ENCODE data around the gene ANGPTL4. TPM values are rescaled to one million over a fixed set of nuclear protein-coding genes. Genes with fewer than 3 reads are reported as not detected.

The ANGPTL4 gene
- total and polyA plus RNA-seq, 9 of the 15 experiments (the other 6 are each of a cell fraction or from before 2014, with no cell fraction given) = 0.05 to 0.77 (median 0.22) TPM; not detected in 4

DNA sequence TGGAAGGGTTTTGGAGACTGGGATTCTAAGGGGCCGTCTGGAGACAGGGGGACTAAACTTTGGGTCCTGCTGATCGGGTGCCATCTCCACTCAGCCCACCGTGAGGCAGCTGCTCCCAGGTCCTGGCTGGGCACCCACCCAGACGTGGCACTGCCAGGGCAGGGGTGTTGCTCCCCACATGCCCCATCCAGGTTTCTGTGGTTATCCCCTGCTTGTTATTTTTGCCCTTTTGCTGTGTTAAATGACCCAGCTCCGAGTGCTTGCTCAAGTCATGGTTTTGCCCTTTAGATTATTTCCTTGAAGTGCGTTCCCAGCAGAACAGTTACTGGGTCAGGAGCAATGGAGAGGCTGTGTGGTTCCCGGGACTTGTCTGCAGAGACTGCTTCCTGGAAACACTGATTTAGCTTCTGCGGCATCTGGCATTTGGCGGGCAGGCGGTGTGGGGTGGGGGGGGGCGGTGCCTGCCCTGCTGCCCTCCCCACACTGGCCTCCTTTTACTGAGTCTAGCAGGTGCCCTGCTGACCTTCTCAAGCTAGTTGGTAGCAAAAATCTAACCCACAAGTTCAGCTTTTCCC is 28.1 kb downstream of the ANGPTL4 start:
- Histone ChIP-seq H3K4me1 (replicated peaks in 1 of 2; ENCODE audit: control insufficient read depth in 2 of 2, insufficient read depth in 2 of 2, low read length in 2 of 2) (peaks cover 25 to 53% of the 10 kb centered on the region in 2 experiments; a peak in 4 of 5 replicates), H3K4me3 (no peak overlapping the region), H4K20me1 (replicated peaks; ENCODE audit: control insufficient read depth, insufficient read depth, low read length) (peaks cover 35% of the 10 kb centered on the region), H3K9me1 (ENCODE audit: control insufficient read depth, insufficient read depth, low read length) (peaks cover 5% of the 10 kb centered on the region), H3K36me3 (ENCODE audit: control insufficient read depth, insufficient read depth, low read length) (0 out of 3 replicates have a peak, but pooled peaks cover 4% of the 10 kb centered on the region), H3K4me2 (ENCODE audit: insufficient read depth, low read length) (no peak overlapping the region), H3K9me3 (replicated peaks; ENCODE audit: control insufficient read depth, insufficient read depth, low read depth, low read length) (no peaks in the 10 kb centered on the region), H3K27ac (ENCODE audit: extremely low read depth, low read depth, low read length) (no peak overlapping the region), H2AFZ (ENCODE audit: low read depth, low read length) (no peak overlapping the region), H3K27me3 (ENCODE audit: control insufficient read depth in 2 of 2, insufficient read depth in 2 of 2, low read length in 2 of 2) (no peaks in the 10 kb centered on the region), H3K79me2 (ENCODE audit: control insufficient read depth, insufficient read depth, low read length) (peaks cover 53% of the 10 kb centered on the region), H3K9ac (ENCODE audit: insufficient read depth in 1 of 2, low read depth in 2 of 2, low read length in 2 of 2) (peak overlapping the region in 1 of 2 experiments; percentile 70; a peak in 2 of 4 replicates)
- no peak for ATAC-seq
- no TSS peak for BruUV-seq (replicated peaks)
- in situ Hi-C loops (cut with MboI) = no loop called here
- TF ChIP-seq KDM5B (IDR thresholded peaks at IDR 0.05; ENCODE audit: insufficient replicate concordance, low read depth, low read length) (no peak), KLF10 (CRISPR knock-in tag; IDR thresholded peaks at IDR 0.05) (no peak), RBFOX2 (IDR thresholded peaks at IDR 0.05; ENCODE audit: low read depth, low read length) (0 out of 2 replicates have a peak, but pooled peaks have one; percentile 24), U2AF2 (optimal IDR thresholded peaks at IDR 0.05; ENCODE audit: low read depth, low read length) (no peak)
- TF ChIP-seq, protein P1, sequence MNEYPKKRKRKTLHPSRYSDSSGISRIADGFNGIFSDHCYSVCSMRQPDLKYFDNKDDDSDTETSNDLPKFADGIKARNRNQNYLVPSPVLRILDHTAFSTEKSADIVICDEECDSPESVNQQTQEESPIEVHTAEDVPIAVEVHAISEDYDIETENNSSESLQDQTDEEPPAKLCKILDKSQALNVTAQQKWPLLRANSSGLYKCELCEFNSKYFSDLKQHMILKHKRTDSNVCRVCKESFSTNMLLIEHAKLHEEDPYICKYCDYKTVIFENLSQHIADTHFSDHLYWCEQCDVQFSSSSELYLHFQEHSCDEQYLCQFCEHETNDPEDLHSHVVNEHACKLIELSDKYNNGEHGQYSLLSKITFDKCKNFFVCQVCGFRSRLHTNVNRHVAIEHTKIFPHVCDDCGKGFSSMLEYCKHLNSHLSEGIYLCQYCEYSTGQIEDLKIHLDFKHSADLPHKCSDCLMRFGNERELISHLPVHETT (CRISPR knock-in tag; conservative IDR thresholded peaks at IDR 0.05 in 1 of 2, IDR thresholded peaks at IDR 0.05 in 1 of 2) = no peak
- TF ChIP-seq, protein P2, sequence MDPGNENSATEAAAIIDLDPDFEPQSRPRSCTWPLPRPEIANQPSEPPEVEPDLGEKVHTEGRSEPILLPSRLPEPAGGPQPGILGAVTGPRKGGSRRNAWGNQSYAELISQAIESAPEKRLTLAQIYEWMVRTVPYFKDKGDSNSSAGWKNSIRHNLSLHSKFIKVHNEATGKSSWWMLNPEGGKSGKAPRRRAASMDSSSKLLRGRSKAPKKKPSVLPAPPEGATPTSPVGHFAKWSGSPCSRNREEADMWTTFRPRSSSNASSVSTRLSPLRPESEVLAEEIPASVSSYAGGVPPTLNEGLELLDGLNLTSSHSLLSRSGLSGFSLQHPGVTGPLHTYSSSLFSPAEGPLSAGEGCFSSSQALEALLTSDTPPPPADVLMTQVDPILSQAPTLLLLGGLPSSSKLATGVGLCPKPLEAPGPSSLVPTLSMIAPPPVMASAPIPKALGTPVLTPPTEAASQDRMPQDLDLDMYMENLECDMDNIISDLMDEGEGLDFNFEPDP (CRISPR knock-in tag; IDR thresholded peaks at IDR 0.05) = no peak
- POLR2A ChIA-PET = interaction anchor here (0.6 to 1.7 kb wide), 7 partner anchors 13 to 71 kb away, joined by 3 to 4 read pairs (median 3); partner anchors contain the start of gene NDUFA7
- WGBS (ENCODE audit: insufficient coverage, low coverage, missing lambda C conversion rate) = 49% methylated on average over 7 of the region's 11 CpGs
- no peak for DNase-seq (ENCODE audit: extremely low read depth in 1 of 4, low spot score in 3 of 4)
- FAIRE-seq = no peak
- intact Hi-C loops (cut with micrococcal nuclease) = no loop called here
- CTCF ChIA-PET (ENCODE audit: low intra/inter-chr PET ratio) = no interaction called here
